GM19467 (cell line): ENCODE measurements around the gene SLC9A3.
"Not testable (repeated sequence)": the region's sequence is repeated elsewhere in the genome, so short reads cannot be mapped to it uniquely, and the experiment has no call there.

Source experiments
- ATAC-seq: cut with Tn5 transposase; IDR thresholded peaks from one replicate; pipeline ENCODE4 v1.9.1; 2021; ENCODE audit warnings: mild to moderate bottlenecking, moderate library complexity; ENCODE audit not compliant: unreplicated experiment

The SLC9A3 gene

GRCh38 chr5:492314-492893 lies 31.8 kb downstream of the SLC9A3 start:
- ATAC-seq = no peak

- no peak for ATAC-seq
Measured at GRCh38 chr5:491856-492155, 32.4 kb downstream of the SLC9A3 start.

DNA sequence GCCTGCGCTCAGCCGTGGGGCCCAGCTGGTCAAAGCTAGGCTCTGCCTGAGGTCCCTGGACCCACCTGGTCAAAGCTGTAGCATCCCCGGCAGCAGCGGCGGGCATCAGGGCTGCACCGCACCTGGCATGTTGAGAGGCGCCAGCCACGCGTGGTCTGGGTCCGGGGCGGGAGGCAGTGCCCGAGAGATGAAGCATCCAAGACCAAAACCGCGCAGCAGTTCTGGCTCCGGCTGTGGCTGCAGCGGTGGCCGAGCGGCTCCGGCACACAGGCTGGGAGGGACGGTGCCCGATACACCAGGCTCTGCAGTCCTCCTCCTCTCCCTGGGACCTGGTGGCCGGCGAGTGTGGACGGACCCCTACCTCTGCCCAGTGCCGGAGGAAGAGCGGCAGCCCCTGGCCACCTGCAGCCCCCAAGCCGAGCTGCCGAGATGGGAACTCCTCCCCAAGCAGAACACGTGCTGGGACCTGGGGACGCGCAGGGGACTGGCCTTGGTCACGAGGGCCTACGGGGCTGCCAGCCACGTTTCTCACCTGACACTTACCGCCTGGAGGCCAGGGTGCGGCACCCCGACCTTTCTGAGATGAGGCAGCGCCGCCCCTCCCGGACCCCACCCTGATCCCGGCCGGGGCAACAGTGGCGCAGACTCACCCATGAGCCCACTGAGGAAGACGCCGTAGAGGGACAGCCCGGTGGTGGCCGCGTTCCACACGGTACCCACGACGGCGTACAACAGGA lies 33.0 kb downstream of the SLC9A3 start:
- no peak for ATAC-seq

DNA sequence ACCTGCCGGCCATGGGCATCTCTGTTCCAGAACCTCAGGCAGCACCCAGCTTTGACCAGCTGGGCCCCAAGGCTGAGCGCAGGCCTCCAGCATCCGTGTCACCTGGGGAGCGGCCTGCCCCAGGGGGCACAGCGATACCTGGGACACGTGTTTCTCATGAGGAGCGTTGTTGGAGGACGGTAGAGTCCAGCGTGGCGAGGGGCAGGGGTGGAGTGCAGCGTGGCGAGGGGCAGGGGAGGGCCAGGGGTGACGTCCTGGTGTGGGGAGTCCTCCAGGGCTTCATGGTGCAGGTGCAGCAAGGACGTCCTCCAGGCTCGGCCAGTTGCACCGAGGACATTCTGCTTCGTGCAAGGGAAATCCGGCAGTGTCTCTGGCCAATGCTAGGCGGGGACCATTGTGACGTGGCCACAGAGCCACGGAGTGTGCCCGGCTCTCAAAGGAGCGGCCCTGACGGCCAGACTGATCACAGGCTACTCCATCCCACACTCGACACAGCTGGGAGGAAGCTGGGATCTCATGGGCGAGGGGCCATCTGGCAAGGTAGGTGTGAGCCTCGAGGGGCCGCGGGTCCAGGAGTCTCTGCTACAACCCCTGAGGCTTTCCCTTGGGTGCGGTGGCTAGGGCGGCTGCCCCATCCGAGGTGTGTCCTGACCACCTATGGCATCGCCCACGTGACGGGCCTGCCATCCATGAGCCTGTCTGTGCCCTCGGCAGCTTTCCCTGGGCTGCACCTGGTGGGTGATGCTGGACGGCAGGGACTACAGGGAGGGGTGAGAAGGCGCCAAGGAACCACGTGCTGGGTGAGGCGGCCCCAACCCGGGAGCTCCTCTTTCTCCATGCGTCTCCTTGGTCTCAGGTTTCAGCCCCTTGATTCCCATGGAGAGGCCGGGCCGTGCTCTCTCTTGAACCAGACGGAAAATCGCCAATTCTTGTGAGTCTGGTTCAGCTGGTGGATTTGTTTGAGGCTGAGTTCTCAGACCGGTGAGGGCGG lies 33.8 kb downstream of the SLC9A3 start:
- ATAC-seq = no peak

GRCh38 chr5:489689-490080 lies 34.6 kb downstream of the SLC9A3 start:
- ATAC-seq = no peak

- ATAC-seq = no peak
Measured at GRCh38 chr5:488744-489688, 35.2 kb downstream of the SLC9A3 start.

DNA sequence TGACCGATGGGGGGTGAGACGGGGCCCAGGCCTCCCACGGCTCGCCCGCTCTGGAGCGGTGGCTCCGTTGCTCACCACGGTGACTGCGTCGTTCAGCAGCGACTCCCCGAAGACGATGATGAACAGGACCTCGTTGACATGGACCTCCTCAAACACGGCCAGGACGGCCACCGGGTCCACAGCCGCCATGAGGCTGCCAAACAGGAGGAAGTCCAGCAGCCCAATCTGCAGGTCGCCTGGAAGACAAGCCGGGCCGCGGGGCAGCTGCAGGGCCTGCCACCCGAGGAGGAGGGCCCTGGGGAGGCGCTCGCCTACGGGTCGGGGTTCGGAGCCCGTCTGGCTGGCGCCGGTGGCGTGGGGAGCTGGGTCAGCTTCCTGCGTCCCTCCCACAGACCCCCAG lies 36.0 kb downstream of the SLC9A3 start:
- ATAC-seq = no peak

- not testable (repeated sequence) for ATAC-seq
Measured at GRCh38 chr5:486597-486996, 37.7 kb downstream of the SLC9A3 start.

DNA sequence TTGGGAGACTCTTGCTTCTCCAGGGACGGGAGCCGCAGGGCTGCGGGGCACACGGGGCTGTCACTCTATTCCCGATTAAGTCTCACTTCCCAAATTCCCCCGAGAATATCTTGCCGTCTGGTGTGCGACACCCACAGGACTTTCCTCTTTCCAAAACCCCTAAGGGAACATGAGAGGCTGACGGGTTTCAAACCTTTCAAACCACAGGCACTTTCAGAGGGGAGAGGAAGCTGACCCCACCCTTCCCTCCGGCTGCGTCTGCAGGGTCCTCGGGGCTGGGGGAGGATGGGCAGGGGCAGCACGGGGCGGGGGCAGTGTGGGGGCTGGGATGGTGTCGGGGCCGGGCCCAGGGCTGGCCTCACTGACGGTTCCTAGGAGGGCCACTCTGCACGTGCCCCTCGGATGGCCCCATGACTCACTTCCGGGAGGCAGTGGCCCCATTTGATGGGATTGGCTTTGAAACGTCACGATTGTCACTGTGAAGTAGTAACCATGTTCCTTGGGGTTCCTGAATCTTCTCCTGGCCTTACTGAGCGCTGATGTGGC lies 38.2 kb downstream of the SLC9A3 start:
- ATAC-seq = no peak

DNA sequence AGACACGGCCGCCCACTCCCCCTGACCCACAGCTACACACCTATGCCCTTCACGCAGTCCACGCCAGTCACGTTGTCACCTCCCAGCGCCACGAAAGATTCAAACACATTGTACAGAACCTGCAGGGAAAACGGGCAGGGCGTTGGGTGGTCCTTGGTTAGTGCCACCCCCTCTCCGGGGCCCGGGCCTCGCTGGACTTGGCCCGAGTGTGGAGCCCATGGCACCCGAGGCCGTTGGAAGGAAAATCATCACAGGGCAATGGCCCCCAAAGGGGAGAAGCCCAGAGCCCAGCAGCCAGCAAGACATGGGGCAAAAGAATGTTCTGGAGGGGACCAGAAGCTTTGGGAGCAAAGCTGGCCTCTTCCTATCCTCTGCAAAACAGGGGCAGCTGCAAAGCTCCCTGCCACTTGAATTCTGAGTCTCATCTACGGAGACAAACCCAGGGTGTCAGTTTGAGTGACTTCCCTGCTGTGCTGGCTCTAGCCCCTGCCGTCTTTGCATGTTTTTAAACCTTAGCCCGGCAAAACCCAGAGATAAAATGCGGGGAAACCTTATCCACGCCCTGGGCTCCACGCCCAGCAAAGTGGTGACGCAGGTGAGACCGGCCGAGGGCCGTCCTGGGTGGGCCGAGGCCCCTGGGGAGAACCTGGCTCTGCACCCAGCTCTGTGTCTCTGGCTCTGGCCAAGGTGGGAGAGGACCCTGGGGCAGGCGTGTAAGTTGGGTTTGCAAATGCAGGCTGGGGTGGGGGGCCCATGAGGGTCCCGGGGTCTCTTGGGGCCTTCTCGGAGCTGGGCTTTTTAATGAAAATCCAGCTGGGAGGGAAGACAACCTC lies 38.9 kb downstream of the SLC9A3 start:
- no peak for ATAC-seq

DNA sequence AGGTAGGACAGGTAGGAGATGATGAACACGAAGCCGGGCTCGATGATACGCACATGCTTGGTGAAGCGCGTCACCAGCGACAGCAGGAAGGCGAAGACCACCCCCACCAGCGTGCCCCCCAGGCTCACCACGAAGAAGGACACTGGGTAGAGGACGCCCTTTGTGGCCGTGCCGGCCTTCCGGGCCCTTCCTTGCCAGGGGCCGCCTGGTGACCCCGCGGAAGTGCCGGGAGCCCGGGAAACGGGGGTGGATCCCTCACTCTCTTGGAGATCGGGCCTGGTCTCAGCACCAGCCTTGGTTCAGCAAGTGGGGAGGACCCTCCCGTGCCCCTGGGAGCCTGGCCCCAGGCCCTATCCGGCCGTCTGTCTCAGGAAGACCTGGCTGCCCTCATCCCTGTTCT lies 39.7 kb downstream of the SLC9A3 start:
- no peak for ATAC-seq

- no peak for ATAC-seq
Measured at GRCh38 chr5:483434-484140, 40.7 kb downstream of the SLC9A3 start.

DNA sequence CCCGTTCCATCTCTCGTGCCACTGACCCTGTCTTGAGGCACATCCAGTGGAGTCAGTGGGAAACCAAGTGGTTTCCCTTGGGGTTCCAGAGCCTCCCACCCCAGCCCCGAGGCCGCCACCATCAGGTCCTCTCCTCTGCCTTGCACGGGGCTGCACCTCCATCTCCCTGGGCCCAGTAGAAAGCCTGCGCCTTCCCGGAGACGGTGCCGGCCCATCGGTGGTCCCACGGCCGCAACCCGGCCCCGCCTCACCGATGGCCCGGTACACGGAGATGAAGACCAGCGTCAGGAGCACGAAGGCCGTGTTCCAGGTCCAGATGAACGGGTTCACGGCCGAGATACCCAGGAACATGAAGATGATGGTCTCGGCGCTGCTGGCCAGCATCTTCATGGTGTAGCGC lies 41.2 kb downstream of the SLC9A3 start:
- ATAC-seq = no peak

DNA sequence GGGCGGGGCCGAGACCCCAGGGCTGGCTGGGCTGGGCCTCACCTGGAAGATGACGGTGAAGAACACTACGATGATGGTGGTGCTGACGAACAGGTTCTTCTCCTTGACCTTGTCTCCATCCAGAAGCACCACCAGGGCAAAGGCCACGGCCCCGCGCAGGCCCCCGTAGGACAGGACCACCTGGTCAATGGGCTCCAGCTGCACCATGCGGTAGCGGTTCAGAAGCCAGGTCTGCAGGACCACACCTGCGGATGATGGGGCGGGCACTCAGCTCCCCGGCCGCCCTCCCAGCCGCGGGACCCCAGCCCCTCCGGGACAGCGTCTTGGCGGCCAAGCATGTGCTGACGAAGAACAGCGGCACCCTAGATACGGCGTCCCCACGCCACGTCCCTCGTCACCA lies 41.7 kb downstream of the SLC9A3 start:
- no peak for ATAC-seq

DNA sequence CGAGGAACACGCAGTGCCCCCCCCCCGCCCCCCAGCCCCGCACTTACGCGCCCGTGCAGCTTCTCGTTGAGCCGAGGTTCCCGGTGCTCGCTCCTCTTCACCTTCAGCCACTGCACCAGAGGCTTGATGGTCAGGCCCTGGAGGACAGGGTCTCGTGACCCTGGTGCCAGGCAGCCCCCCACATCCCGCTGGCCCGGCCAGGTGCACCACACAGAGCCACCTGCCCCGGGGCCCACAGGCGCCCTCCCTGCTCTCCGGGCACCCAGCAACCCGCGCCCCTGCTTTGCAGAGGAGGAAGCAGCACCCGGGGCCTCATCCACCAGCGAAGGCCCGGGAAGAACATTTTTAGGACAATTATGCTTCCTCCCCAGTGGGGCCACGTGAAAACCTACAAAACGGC lies 42.2 kb downstream of the SLC9A3 start:
- ATAC-seq = no peak

- no peak for ATAC-seq
Measured at GRCh38 chr5:481347-481746, 42.9 kb downstream of the SLC9A3 start.

- ATAC-seq = no peak
Measured at GRCh38 chr5:479566-480319, 44.5 kb downstream of the SLC9A3 start.

- no peak for ATAC-seq
Measured at GRCh38 chr5:478982-479535, 45.2 kb downstream of the SLC9A3 start.
